RWPE2 (cell line): ENCODE measurements around the gene SPRR1A.

Source experiments
- ATAC-seq: fragments of 200-7000 bp; cut with Tn5 transposase; 3 replicates; pipeline ENCODE4 v1.9.1; 2021; ENCODE audit warnings: low read depth
- DNase-seq: peaks from one replicate; pipeline ENCODE4 v3.0.0-alpha.2; 2020; ENCODE audit warnings: low spot score
- H3K27ac ChIP-seq: fragments of 450-650 bp; 2 replicates; pipeline ENCODE4 v1.5.1; 2017; ENCODE audit warnings: mild to moderate bottlenecking; ENCODE audit not compliant: poor library complexity, severe bottlenecking
- H3K27me3 ChIP-seq: fragments of 250-450 bp; sonication (Bioruptor Pico); 2 replicates; pipeline ENCODE4 v1.5.1; 2021; ENCODE audit warnings: mild to moderate bottlenecking, moderate library complexity; ENCODE audit not compliant: insufficient read depth, poor library complexity, severe bottlenecking
- H3K36me3 ChIP-seq: fragments of 250-450 bp; sonication (Bioruptor Pico); 2 replicates; pipeline ENCODE4 v1.5.1; 2020; ENCODE audit warnings: low read depth, mild to moderate bottlenecking, moderate library complexity
- H3K4me1 ChIP-seq: fragments of 250-450 bp; sonication (Bioruptor Pico); 2 replicates; pipeline ENCODE4 v1.5.1; 2021; ENCODE audit warnings: mild to moderate bottlenecking, moderate library complexity; ENCODE audit not compliant: insufficient read depth, poor library complexity, severe bottlenecking
- H3K4me3 ChIP-seq: fragments of 250-450 bp; sonication (Bioruptor Pico); 2 replicates; pipeline ENCODE4 v1.5.1; 2021; ENCODE audit warnings: mild to moderate bottlenecking, moderate library complexity; ENCODE audit not compliant: severe bottlenecking
- H3K9me3 ChIP-seq: fragments of 250-450 bp; sonication (Bioruptor Pico); 2 replicates; pipeline ENCODE4 v1.5.1; 2021; ENCODE audit warnings: mild to moderate bottlenecking, moderate library complexity; ENCODE audit not compliant: severe bottlenecking
- TF ChIP-seq, protein P1 (sequence below): fragments of 450-650 bp; IDR thresholded peaks from one replicate; pipeline ENCODE4 v1.5.1; 2017; ENCODE audit warnings: mild to moderate bottlenecking, moderate library complexity; ENCODE audit not compliant: poor library complexity, severe bottlenecking

SPRR1A gene

DNA sequence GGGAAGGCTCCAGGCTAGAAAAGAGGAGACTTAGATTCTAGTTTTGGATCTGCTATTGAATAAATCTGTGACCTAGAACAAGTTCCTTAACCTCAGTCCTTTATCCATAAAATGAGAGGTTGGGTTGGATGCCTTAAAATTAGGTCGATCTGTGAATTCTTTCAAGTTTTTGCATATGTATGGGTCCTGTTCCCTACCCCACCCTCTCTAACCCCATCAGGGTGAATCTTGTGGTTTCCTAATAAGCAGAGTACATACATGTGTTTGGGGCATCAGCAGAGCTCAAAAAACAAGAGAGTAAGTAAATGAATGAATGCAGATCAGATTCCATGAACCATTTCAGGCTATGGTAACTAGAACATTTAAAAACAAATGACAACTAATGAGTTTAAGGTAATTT is 7.2 kb upstream of the SPRR1A start:
- Histone ChIP-seq H3K27me3 (no peaks in the 10 kb centered on the region), H3K9me3 (no peaks in the 10 kb centered on the region), H3K4me3 (no peak overlapping the region), H3K27ac (no peak overlapping the region), H3K36me3 (no peaks in the 10 kb centered on the region), H3K4me1 (peaks cover 11% of the 10 kb centered on the region)
- ATAC-seq (no peak), DNase-seq (no peak)
- TF ChIP-seq, protein P1, sequence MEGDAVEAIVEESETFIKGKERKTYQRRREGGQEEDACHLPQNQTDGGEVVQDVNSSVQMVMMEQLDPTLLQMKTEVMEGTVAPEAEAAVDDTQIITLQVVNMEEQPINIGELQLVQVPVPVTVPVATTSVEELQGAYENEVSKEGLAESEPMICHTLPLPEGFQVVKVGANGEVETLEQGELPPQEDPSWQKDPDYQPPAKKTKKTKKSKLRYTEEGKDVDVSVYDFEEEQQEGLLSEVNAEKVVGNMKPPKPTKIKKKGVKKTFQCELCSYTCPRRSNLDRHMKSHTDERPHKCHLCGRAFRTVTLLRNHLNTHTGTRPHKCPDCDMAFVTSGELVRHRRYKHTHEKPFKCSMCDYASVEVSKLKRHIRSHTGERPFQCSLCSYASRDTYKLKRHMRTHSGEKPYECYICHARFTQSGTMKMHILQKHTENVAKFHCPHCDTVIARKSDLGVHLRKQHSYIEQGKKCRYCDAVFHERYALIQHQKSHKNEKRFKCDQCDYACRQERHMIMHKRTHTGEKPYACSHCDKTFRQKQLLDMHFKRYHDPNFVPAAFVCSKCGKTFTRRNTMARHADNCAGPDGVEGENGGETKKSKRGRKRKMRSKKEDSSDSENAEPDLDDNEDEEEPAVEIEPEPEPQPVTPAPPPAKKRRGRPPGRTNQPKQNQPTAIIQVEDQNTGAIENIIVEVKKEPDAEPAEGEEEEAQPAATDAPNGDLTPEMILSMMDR = no peak

DNA sequence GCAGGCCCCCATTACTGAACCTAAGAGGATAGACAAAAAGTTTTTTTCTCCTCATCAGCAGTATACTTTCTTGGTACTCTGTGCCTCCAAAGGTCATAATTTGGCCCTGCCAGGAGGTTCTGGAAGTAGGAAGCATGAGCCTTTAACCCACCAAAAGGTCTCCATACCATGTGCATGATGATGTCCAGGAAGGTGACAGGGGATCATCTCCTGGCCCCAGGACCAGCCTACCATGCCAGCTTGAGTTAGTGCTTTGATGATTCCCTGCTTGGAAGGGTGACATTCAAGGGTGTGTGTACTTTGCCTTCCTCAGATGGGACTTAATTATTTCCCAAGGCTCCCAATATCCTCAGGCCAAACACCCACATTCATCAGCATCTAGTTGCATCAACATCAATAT is 6.3 kb upstream of the SPRR1A start:
- no peaks in the 10 kb centered on the region for H3K36me3 ChIP-seq
- no peak overlapping the region for H3K27ac ChIP-seq
- no peak overlapping the region for H3K4me3 ChIP-seq
- ATAC-seq (no peak), DNase-seq (no peak)
- H3K27me3 ChIP-seq = no peaks in the 10 kb centered on the region
- H3K4me1 ChIP-seq = peaks cover 6% of the 10 kb centered on the region
- TF ChIP-seq, protein P1 = no peak
- H3K9me3 ChIP-seq = no peaks in the 10 kb centered on the region

DNA sequence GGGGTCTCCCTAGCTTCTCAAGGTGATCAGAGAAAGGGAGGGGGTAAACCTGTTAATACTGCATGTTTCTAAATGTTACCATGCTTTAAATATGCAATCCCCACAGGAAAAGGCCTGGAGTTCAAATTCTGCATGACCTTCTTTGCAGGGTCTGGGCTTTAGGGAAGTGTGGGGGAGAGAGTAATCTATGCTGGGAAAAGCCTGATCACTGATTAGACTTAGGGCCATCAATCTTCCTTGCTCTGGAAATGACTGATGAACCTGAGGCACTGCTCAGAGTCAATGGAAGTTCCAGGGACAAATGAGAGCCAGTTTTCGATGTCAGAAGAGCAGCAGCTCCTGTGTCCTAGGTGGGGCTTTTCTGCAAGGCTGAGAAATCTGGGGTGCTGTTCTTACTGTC is 3.2 kb upstream of the SPRR1A start:
- no peak overlapping the region for H3K27ac ChIP-seq
- no peaks in the 10 kb centered on the region for H3K9me3 ChIP-seq
- H3K4me1 ChIP-seq = no peaks in the 10 kb centered on the region
- TF ChIP-seq, protein P1 = no peak
- DNase-seq (no peak), ATAC-seq (no peak)
- no peaks in the 10 kb centered on the region for H3K36me3 ChIP-seq
- no peak overlapping the region for H3K4me3 ChIP-seq
- H3K27me3 ChIP-seq = no peaks in the 10 kb centered on the region

DNA sequence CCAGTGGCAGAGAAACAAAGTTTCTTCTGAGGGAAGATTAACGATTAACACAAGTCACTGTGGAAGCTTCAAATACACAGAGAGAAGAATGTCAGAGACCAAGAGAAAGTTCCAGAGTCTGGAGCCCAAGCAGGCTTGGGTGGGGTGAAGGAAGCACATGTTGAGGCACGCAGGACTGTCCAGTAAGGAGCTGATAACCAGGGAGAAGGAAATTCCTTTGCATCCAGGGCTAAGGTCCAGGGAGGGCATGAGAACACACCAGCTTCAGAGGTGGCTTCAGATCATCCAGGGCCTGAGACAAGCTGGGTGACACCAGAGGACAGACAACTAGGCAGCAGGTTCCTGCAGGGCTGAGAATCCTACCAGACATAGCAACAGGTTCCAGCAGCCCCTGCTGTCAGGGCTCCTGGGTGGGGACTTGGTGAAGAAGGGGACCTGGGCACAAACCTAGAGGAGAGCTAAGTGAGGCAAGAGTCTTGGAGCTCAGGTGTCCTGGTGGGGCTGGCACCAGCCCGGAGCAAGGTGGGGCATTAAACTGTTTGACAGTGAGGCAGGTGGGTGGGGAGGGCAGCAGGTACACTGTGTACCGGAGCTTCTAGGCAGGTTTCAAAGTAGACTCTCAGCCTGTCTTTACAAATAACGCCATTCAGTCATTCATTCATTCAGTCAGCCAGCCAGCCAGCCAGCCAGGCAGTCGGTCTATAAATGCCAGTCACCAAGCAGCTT is 2.6 kb upstream of the SPRR1A start:
- no peak overlapping the region for H3K4me3 ChIP-seq
- no peak overlapping the region for H3K27ac ChIP-seq
- no peaks in the 10 kb centered on the region for H3K9me3 ChIP-seq
- H3K27me3 ChIP-seq = no peaks in the 10 kb centered on the region
- no peaks in the 10 kb centered on the region for H3K4me1 ChIP-seq
- ATAC-seq (no peak), DNase-seq (no peak)
- TF ChIP-seq, protein P1 = no peak
- H3K36me3 ChIP-seq = no peaks in the 10 kb centered on the region

DNA sequence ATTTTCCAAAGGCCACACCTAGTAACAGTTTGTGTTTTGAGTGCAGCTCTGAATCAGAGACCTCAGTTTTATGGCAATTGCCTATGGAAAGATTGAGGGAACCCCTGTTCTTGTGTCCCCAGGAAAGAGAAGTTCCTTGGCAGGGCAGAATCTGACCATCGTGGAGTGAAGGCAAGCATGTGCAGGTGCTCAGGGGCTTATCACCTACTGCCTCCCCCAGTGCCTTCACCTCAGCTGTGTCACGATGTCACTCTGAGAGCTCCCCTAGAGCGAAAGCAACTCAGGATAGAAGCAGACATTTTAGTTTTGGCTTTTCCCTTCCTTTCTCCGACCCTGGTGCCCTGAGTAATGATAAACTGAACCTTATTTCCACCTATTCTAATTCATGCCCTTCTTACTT is 1.8 kb upstream of the SPRR1A start:
- DNase-seq = no peak
- TF ChIP-seq, protein P1 = no peak
- Histone ChIP-seq H3K27ac (no peak overlapping the region), H3K36me3 (no peaks in the 10 kb centered on the region), H3K9me3 (no peaks in the 10 kb centered on the region), H3K27me3 (no peaks in the 10 kb centered on the region), H3K4me3 (no peak overlapping the region), H3K4me1 (no peaks in the 10 kb centered on the region)
- no peak for ATAC-seq
